BLaER1 (cell line): ENCODE results near the gene IFFO2.

Experiments used
- H3K27ac ChIP-seq: shearing (Covaris generic); formaldehyde crosslinking; 2 replicates; pipeline ENCODE4 v1.8.1; 2022
- H3K27me3 ChIP-seq: shearing (Covaris generic); formaldehyde crosslinking; 2 replicates; pipeline ENCODE4 v1.8.1; 2022
- H3K36me3 ChIP-seq: shearing (Covaris generic); formaldehyde crosslinking; 2 replicates; pipeline ENCODE4 v1.8.1; 2022
- H3K4me1 ChIP-seq: shearing (Covaris generic); formaldehyde crosslinking; 2 replicates; pipeline ENCODE4 v1.8.1; 2022
- H3K4me2 ChIP-seq: shearing (Covaris generic); formaldehyde crosslinking; 2 replicates; pipeline ENCODE4 v1.8.1; 2022
- H3K4me3 ChIP-seq: shearing (Covaris generic); formaldehyde crosslinking; 2 replicates; pipeline ENCODE4 v1.8.1; 2022
- H3K9ac ChIP-seq: shearing (Covaris generic); formaldehyde crosslinking; 2 replicates; pipeline ENCODE4 v1.8.1; 2022
- H3K9me3 ChIP-seq: shearing (Covaris generic); formaldehyde crosslinking; 2 replicates; pipeline ENCODE4 v1.8.1; 2022
- H4K20me1 ChIP-seq: shearing (Covaris generic); formaldehyde crosslinking; 2 replicates; pipeline ENCODE4 v1.8.1; 2022
- Cebpa-rat ChIP-seq: shearing (Covaris generic); IDR thresholded peaks from 2 replicates; pipeline ENCODE4 v1.8.1; 2022

Gene IFFO2

GRCh38 chr1:18956193-18957135 lies at the start of gene IFFO2:
Gene IFFO2 (minus strand): TSS chr1:18956676. CDS start chr1:18956332, 344 bp downstream.
- Histone ChIP-seq H3K27me3 (no peaks in the 10 kb centered on the region), H3K9me3 (no peaks in the 10 kb centered on the region), H3K4me2 (peak within 1 kb of the TSS; percentile 99), H3K4me3 (peak within 1 kb of the TSS; percentile 89), H3K9ac (peak within 1 kb of the TSS; percentile 83), H3K4me1 (peaks cover 58% of the 10 kb centered on the region), H4K20me1 (peaks cover 48% of the 10 kb centered on the region), H3K27ac (peak within 1 kb of the TSS; percentile 73), H3K36me3 (no peaks in the 10 kb centered on the region)
- TF ChIP-seq Cebpa-rat: no peak

- 0 out of 2 replicates have a peak, but pooled peaks cover under 1% of the 10 kb centered on the region for H3K4me1 ChIP-seq
- no peak overlapping the region for H3K9ac ChIP-seq
- H3K27ac ChIP-seq: no peak overlapping the region
- no peaks in the 10 kb centered on the region for H4K20me1 ChIP-seq
- H3K9me3 ChIP-seq: 0 out of 2 replicates have a peak, but pooled peaks cover 6% of the 10 kb centered on the region
- no peak overlapping the region for H3K4me2 ChIP-seq
- no peaks in the 10 kb centered on the region for H3K36me3 ChIP-seq
- no peak for TF ChIP-seq Cebpa-rat
- H3K4me3 ChIP-seq: no peak overlapping the region
- no peaks in the 10 kb centered on the region for H3K27me3 ChIP-seq
Observed at GRCh38 chr1:19006000-19006399, 49.5 kb upstream of the IFFO2 start.

- no peak for TF ChIP-seq Cebpa-rat
- no peaks in the 10 kb centered on the region for H3K27me3 ChIP-seq
- H3K4me3 ChIP-seq: no peak overlapping the region
Observed at GRCh38 chr1:19003371-19004290, 47.2 kb upstream of the IFFO2 start.

GRCh38 chr1:19000065-19000464 lies 43.6 kb upstream of the IFFO2 start:
- H4K20me1 ChIP-seq: no peaks in the 10 kb centered on the region
- no peak overlapping the region for H3K4me3 ChIP-seq
- no peaks in the 10 kb centered on the region for H3K27me3 ChIP-seq
- H3K9me3 ChIP-seq: 0 out of 2 replicates have a peak, but pooled peaks cover 6% of the 10 kb centered on the region
- H3K9ac ChIP-seq: no peak overlapping the region
- TF ChIP-seq Cebpa-rat: no peak
- no peaks in the 10 kb centered on the region for H3K4me1 ChIP-seq
- H3K27ac ChIP-seq: no peak overlapping the region
- no peaks in the 10 kb centered on the region for H3K36me3 ChIP-seq
- no peak overlapping the region for H3K4me2 ChIP-seq

More at GRCh38 chr1:19003371-19004290, 47.2 kb upstream of the IFFO2 start:
- Histone ChIP-seq H3K4me1 (no peaks in the 10 kb centered on the region), H3K4me2 (no peak overlapping the region), H3K9me3 (0 out of 2 replicates have a peak, but pooled peaks cover 6% of the 10 kb centered on the region), H3K27ac (no peak overlapping the region), H3K9ac (no peak overlapping the region), H3K36me3 (no peaks in the 10 kb centered on the region), H4K20me1 (no peaks in the 10 kb centered on the region)

GRCh38 chr1:18999359-18999758 lies 42.9 kb upstream of the IFFO2 start:
- no peak overlapping the region for H3K4me3 ChIP-seq
- H3K4me2 ChIP-seq: no peak overlapping the region
- H3K9ac ChIP-seq: no peak overlapping the region
- TF ChIP-seq Cebpa-rat: no peak
- H3K27ac ChIP-seq: no peak overlapping the region
- no peaks in the 10 kb centered on the region for H3K36me3 ChIP-seq
- no peaks in the 10 kb centered on the region for H4K20me1 ChIP-seq
- H3K9me3 ChIP-seq: 0 out of 2 replicates have a peak, but pooled peaks cover 6% of the 10 kb centered on the region
- H3K4me1 ChIP-seq: no peaks in the 10 kb centered on the region
- no peaks in the 10 kb centered on the region for H3K27me3 ChIP-seq

GRCh38 chr1:18998016-18998724 lies 41.7 kb upstream of the IFFO2 start:
- Histone ChIP-seq H3K27ac (no peak overlapping the region), H3K9me3 (0 out of 2 replicates have a peak, but pooled peaks cover 6% of the 10 kb centered on the region), H4K20me1 (no peaks in the 10 kb centered on the region), H3K9ac (no peak overlapping the region), H3K4me3 (no peak overlapping the region), H3K4me1 (no peaks in the 10 kb centered on the region), H3K4me2 (no peak overlapping the region), H3K27me3 (no peaks in the 10 kb centered on the region), H3K36me3 (no peaks in the 10 kb centered on the region)
- no peak for TF ChIP-seq Cebpa-rat

- no peak for TF ChIP-seq Cebpa-rat
- no peak overlapping the region for H3K4me3 ChIP-seq
- H3K27me3 ChIP-seq: no peaks in the 10 kb centered on the region
- H3K4me2 ChIP-seq: no peak overlapping the region
- H3K36me3 ChIP-seq: no peaks in the 10 kb centered on the region
- H3K27ac ChIP-seq: no peak overlapping the region
- 0 out of 2 replicates have a peak, but pooled peaks cover 5% of the 10 kb centered on the region for H3K9me3 ChIP-seq
- no peak overlapping the region for H3K9ac ChIP-seq
- no peaks in the 10 kb centered on the region for H3K4me1 ChIP-seq
- H4K20me1 ChIP-seq: no peaks in the 10 kb centered on the region
Observed at GRCh38 chr1:18997508-18997907, 41.0 kb upstream of the IFFO2 start.

GRCh38 chr1:18996548-18997177 lies 40.2 kb upstream of the IFFO2 start:
- H3K36me3 ChIP-seq: no peaks in the 10 kb centered on the region
- no peak overlapping the region for H3K4me3 ChIP-seq
- no peak for TF ChIP-seq Cebpa-rat
- no peaks in the 10 kb centered on the region for H3K27me3 ChIP-seq
- H3K4me2 ChIP-seq: no peak overlapping the region
- no peaks in the 10 kb centered on the region for H4K20me1 ChIP-seq
- no peaks in the 10 kb centered on the region for H3K9me3 ChIP-seq
- H3K4me1 ChIP-seq: no peaks in the 10 kb centered on the region
- H3K27ac ChIP-seq: no peak overlapping the region
- no peak overlapping the region for H3K9ac ChIP-seq

- no peaks in the 10 kb centered on the region for H3K36me3 ChIP-seq
- no peaks in the 10 kb centered on the region for H3K9me3 ChIP-seq
- no peak overlapping the region for H3K4me3 ChIP-seq
- H3K9ac ChIP-seq: no peak overlapping the region
- peaks cover 7% of the 10 kb centered on the region for H3K4me1 ChIP-seq
- no peak for TF ChIP-seq Cebpa-rat
- no peak overlapping the region for H3K27ac ChIP-seq
- H3K4me2 ChIP-seq: no peak overlapping the region
- no peaks in the 10 kb centered on the region for H3K27me3 ChIP-seq
- no peaks in the 10 kb centered on the region for H4K20me1 ChIP-seq
Observed at GRCh38 chr1:18994381-18994780, 37.9 kb upstream of the IFFO2 start.
